Measurements from ENCODE around the gene ING5.
"Not testable (repeated sequence)": the region's sequence is repeated elsewhere in the genome, so short reads cannot be mapped to it uniquely, and the experiment has no call there.

The ING5 gene

GRCh38 chr2:241724259-241724974, 22.6 kb downstream of the ING5 start:
- Histone ChIP-seq H3K9ac (ENCODE audit: low read depth, low read length) (no peak overlapping the region), H3K36me3 (ENCODE audit: control insufficient read depth, insufficient read depth, low read length) (peaks cover 41% of the 10 kb centered on the region), H3K27me3 (ENCODE audit: control insufficient read depth, insufficient read depth, low read length) (no peaks in the 10 kb centered on the region), H3K4me1 (ENCODE audit: control insufficient read depth, insufficient read depth, low read length) (no peaks in the 10 kb centered on the region), H3K4me3 (ENCODE audit: low read depth, low read length) (no peak overlapping the region), H3K9me3 (ENCODE audit: control insufficient read depth, insufficient read depth, low read length) (peaks cover 5% of the 10 kb centered on the region)

DNA sequence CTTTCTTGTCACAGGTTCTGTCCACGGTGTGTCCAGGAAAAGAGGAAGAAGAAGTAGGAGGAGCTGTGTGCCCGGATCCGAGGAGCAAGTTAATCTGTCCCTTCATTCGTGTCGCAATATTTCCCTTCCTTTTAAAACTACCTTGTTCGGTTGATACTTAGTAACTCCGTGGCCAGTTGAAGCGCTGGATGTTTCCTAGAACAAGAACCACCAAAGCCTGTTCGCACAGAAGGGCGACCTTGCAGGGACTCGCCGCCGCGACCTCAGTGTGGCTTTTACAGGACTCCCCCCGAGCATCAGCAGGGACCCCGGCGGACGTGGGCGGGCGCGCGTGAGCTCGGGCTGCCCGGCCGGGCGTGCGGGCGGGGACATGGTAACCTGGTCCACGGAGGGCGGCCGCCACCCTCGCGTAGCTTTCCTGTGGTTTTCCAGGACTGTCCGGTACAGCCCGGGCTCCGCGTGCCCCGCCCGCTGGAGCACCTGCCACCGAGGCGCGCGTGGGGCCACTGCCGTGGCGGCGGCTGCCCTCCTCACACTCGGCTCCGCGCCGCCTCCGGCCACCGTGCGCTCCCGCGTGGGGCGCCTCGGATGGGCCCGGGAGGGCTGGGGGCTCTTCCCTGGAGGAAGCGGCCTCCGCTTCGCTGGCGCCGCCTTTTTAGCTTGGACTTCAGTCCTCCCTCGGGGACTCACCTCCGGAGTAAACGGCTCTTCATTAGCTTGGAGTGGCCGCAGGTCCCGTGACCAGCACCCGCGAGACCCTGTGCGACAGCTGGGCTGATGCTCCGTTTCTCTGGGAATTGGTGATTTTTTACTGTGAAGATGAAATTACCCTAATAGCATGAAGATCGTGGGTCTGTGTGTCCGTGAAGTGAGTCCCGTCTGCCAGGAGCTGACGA, 23.4 kb downstream of the ING5 start:
- H3K27me3 ChIP-seq (ENCODE audit: control insufficient read depth, insufficient read depth, low read length) = no peaks in the 10 kb centered on the region
- H3K36me3 ChIP-seq (ENCODE audit: control insufficient read depth, insufficient read depth, low read length) = peaks cover 33% of the 10 kb centered on the region
- H3K9me3 ChIP-seq (ENCODE audit: control insufficient read depth, insufficient read depth, low read length) = peaks cover 5% of the 10 kb centered on the region
- H3K4me3 ChIP-seq (ENCODE audit: low read depth, low read length) = no peak overlapping the region
- H3K4me1 ChIP-seq (ENCODE audit: control insufficient read depth, insufficient read depth, low read length) = no peaks in the 10 kb centered on the region
- H3K9ac ChIP-seq (ENCODE audit: low read depth, low read length) = no peak overlapping the region

DNA sequence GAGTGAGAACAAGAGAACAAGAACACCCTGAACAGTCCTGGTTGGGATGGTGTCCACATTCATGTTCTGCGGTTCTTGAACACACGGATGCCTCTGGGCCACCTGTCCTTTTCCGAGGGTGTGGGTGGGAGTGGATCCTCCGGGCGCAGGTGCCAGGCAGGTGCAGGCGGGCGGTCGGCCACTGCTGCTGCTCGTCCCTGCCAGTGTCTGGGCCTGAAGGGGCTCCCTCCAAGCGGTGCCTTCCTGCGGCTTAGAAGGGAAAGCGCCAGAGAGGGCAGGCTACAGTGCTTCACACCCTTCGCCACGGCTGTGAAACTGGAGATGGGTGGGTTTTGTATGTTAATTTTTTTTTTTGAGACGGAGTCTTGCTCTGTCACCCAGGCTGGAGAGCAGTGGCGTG, 24.6 kb downstream of the ING5 start:
- Histone ChIP-seq H3K27me3 (ENCODE audit: control insufficient read depth, insufficient read depth, low read length) (no peaks in the 10 kb centered on the region), H3K4me1 (ENCODE audit: control insufficient read depth, insufficient read depth, low read length) (no peaks in the 10 kb centered on the region), H3K36me3 (ENCODE audit: control insufficient read depth, insufficient read depth, low read length) (peaks cover 22% of the 10 kb centered on the region), H3K4me3 (ENCODE audit: low read depth, low read length) (no peak overlapping the region), H3K9ac (ENCODE audit: low read depth, low read length) (no peak overlapping the region), H3K9me3 (ENCODE audit: control insufficient read depth, insufficient read depth, low read length) (peaks cover 5% of the 10 kb centered on the region)

GRCh38 chr2:241728000-241728399, 26.2 kb downstream of the ING5 start:
- Histone ChIP-seq H3K27me3 (ENCODE audit: control insufficient read depth, insufficient read depth, low read length) (peaks cover under 1% of the 10 kb centered on the region), H3K4me1 (ENCODE audit: control insufficient read depth, insufficient read depth, low read length) (no peaks in the 10 kb centered on the region), H3K4me3 (ENCODE audit: low read depth, low read length) (no peak overlapping the region), H3K9me3 (ENCODE audit: control insufficient read depth, insufficient read depth, low read length) (peaks cover 1% of the 10 kb centered on the region), H3K36me3 (ENCODE audit: control insufficient read depth, insufficient read depth, low read length) (peaks cover 11% of the 10 kb centered on the region), H3K9ac (ENCODE audit: low read depth, low read length) (no peak overlapping the region)

- Histone ChIP-seq H3K9me3 (ENCODE audit: control insufficient read depth, insufficient read depth, low read length) (no peaks in the 10 kb centered on the region), H3K36me3 (ENCODE audit: control insufficient read depth, insufficient read depth, low read length) (peaks cover 6% of the 10 kb centered on the region), H3K9ac (ENCODE audit: low read depth, low read length) (no peak overlapping the region), H3K4me1 (ENCODE audit: control insufficient read depth, insufficient read depth, low read length) (no peaks in the 10 kb centered on the region), H3K27me3 (ENCODE audit: control insufficient read depth, insufficient read depth, low read length) (peaks cover 6% of the 10 kb centered on the region), H3K4me3 (ENCODE audit: low read depth, low read length) (no peak overlapping the region)
Observed at GRCh38 chr2:241728627-241729026, 26.8 kb downstream of the ING5 start.

GRCh38 chr2:241729868-241730267, 28.0 kb downstream of the ING5 start:
- H3K36me3 ChIP-seq (ENCODE audit: control insufficient read depth, insufficient read depth, low read length) = peaks cover 2% of the 10 kb centered on the region
- H3K9me3 ChIP-seq (ENCODE audit: control insufficient read depth, insufficient read depth, low read length) = no peaks in the 10 kb centered on the region
- H3K4me1 ChIP-seq (ENCODE audit: control insufficient read depth, insufficient read depth, low read length) = no peaks in the 10 kb centered on the region
- no peak overlapping the region for H3K9ac ChIP-seq (ENCODE audit: low read depth, low read length)
- peaks cover 6% of the 10 kb centered on the region for H3K27me3 ChIP-seq (ENCODE audit: control insufficient read depth, insufficient read depth, low read length)
- no peak overlapping the region for H3K4me3 ChIP-seq (ENCODE audit: low read depth, low read length)

DNA sequence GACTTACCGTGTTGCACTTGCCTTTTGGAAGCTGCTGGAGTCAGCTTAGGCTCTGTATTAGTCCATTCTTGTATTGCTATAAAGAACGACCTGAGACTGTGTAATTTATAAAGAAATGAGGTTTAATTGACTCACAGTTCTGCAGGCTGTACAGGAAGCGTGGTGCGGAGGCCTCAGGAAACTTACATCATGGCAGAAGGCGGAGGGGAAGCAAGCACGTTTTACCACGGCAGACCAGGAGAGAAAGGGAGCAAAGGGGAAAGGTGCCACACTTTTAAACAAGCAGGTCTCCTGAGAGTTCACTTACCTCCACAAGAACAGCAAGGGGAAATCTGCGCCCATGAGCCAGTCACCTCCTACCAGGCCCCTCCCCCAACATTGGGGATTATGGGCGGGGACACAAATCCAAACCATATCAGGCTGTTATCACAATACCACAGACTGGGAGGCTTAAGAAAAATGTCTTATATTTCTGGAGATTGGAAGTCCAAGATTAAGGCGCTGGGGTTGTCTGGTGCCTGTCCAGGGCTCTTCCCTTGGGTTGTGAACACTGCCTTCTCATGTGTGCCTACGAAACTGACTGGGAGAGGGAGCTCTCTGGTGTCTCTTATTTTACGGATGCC, 28.9 kb downstream of the ING5 start:
- Histone ChIP-seq H3K9me3 (ENCODE audit: control insufficient read depth, insufficient read depth, low read length) (no peaks in the 10 kb centered on the region), H3K9ac (ENCODE audit: low read depth, low read length) (no peak overlapping the region), H3K4me1 (ENCODE audit: control insufficient read depth, insufficient read depth, low read length) (no peaks in the 10 kb centered on the region), H3K4me3 (ENCODE audit: low read depth, low read length) (no peak overlapping the region), H3K36me3 (ENCODE audit: control insufficient read depth, insufficient read depth, low read length) (peaks cover 2% of the 10 kb centered on the region), H3K27me3 (ENCODE audit: control insufficient read depth, insufficient read depth, low read length) (peaks cover 6% of the 10 kb centered on the region)

DNA sequence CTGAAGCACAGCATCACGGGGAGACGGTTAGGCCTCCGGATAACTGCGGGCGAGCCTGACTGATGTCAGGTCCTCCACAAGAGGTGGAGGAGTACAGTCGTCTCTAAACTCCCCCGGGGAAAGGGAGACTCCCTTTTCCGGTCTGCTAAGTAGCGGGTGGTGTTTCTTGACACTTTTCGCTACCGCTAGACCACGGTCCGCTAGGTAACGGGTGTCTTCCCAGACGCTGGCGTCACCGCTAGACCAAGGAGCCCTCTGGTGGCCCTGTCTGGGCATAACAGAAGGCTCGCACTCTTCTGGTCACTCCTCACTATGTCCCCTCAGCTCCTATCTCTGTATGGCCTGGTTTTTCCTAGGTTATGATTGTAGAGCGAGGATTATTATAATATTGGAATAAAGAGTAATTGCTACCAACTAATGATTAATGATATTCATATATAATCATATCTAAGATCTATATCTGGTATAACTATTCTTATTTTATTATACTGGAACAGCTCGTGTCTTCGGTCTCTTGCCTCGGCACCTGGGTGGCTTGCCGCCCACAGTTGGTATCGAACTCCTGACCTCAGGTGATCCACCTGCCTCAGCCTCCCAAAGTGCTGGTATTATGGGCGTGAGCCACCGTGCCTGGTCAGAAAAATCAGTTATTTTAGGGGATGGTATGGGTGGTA, 30.8 kb downstream of the ING5 start:
- H3K36me3 ChIP-seq (ENCODE audit: control insufficient read depth, insufficient read depth, low read length); H3K9ac ChIP-seq (ENCODE audit: low read depth, low read length); H3K4me1 ChIP-seq (ENCODE audit: control insufficient read depth, insufficient read depth, low read length); H3K27me3 ChIP-seq (ENCODE audit: control insufficient read depth, insufficient read depth, low read length); H3K4me3 ChIP-seq (ENCODE audit: low read depth, low read length); H3K9me3 ChIP-seq (ENCODE audit: control insufficient read depth, insufficient read depth, low read length): not testable (repeated sequence)

- H3K9ac ChIP-seq (ENCODE audit: low read depth, low read length) = no peak overlapping the region
- H3K27me3 ChIP-seq (ENCODE audit: control insufficient read depth, insufficient read depth, low read length) = peaks cover 6% of the 10 kb centered on the region
Observed at GRCh38 chr2:241733391-241734207, 31.8 kb downstream of the ING5 start.

GRCh38 chr2:241734208-241734466, 32.3 kb downstream of the ING5 start:
- H3K4me1 ChIP-seq (ENCODE audit: control insufficient read depth, insufficient read depth, low read length) = no peaks in the 10 kb centered on the region

More at GRCh38 chr2:241733391-241734207, 31.8 kb downstream of the ING5 start:
- Histone ChIP-seq H3K9me3 (ENCODE audit: control insufficient read depth, insufficient read depth, low read length) (no peaks in the 10 kb centered on the region), H3K4me3 (ENCODE audit: low read depth, low read length) (peak overlapping the region; percentile 56), H3K4me1 (ENCODE audit: control insufficient read depth, insufficient read depth, low read length) (no peaks in the 10 kb centered on the region), H3K36me3 (ENCODE audit: control insufficient read depth, insufficient read depth, low read length) (no peaks in the 10 kb centered on the region)

More at GRCh38 chr2:241734208-241734466, 32.3 kb downstream of the ING5 start:
- H3K27me3 ChIP-seq (ENCODE audit: control insufficient read depth, insufficient read depth, low read length) = peaks cover 6% of the 10 kb centered on the region
- no peaks in the 10 kb centered on the region for H3K9me3 ChIP-seq (ENCODE audit: control insufficient read depth, insufficient read depth, low read length)
- no peaks in the 10 kb centered on the region for H3K36me3 ChIP-seq (ENCODE audit: control insufficient read depth, insufficient read depth, low read length)
- H3K9ac ChIP-seq (ENCODE audit: low read depth, low read length) = no peak overlapping the region
- peak overlapping the region; percentile 56 for H3K4me3 ChIP-seq (ENCODE audit: low read depth, low read length)

All from iPS-15b (cell line).